CD4-positive, alpha-beta T cell treated with Interleukin-10 for 1 hour (primary cell): ENCODE results near the gene KISS1.
"Not testable (repeated sequence)": the region's sequence is repeated elsewhere in the genome, so short reads cannot be mapped to it uniquely, and the experiment has no call there.

Experiments used
- DNase-seq: peaks from one replicate; pipeline ENCODE4 v3.0.0-alpha.2; 2020

The KISS1 gene

DNA sequence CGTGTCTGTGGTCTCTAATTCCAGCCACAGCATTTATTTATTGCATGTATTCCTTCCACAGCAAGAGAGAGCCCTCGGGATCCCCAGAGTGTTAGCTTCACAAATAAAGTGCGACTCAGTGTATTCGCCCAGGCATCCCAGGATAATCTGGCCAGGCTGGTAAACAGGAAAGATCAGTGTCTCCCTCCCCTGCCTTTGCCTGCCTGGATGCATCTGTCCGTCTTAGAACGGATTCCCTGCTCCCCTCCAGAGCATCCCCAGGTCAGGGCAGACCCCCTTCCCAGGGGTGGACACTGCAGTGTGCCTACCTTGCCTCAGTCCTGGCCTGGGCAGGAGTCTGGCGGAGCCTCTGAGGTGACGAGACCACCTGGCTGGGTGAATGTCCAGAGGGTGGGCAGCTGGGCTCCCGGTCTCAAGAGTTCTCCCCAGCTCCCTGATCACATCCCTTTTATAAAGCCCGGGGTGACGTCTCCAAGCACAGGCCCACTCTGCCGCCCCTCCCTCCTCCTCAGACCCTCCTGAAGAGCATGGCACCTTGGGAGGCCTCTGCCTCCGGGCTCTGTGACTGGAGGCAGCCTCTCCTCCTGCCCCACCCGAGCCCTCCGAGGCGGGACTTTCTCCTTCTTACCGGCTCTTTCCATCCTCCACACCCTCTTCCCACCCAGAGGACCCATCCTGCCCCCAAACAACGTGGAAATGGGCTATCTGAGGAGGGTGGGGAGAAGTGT lies at the start of gene KISS1:
TSS of gene KISS1 (minus strand) at position 424 of the 728 bp plus-strand sequence. CDS start 3,615 bp downstream, outside the sequence.
- no peak for DNase-seq

DNA sequence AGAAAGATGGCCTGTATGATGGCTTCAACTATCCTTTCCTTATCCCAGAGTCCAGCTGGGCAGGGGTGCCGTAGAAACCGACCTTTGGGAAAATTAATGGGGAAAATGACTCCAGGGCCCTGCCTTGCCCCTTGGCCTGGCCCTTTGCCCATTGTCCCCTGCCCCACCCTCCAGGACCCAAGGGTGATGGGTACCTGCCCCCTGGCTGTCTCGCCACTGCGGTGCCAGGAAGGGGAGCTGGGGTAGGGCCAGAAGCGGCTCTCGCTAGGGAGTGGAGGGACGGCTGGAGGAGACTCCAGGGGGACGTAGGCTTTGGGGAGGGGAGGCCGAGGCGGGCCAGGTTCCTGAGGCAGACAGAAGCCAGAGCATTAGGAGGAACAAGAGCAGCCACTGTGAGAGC lies 46.6 kb upstream of the KISS1 start:
- DNase-seq: no peak

DNA sequence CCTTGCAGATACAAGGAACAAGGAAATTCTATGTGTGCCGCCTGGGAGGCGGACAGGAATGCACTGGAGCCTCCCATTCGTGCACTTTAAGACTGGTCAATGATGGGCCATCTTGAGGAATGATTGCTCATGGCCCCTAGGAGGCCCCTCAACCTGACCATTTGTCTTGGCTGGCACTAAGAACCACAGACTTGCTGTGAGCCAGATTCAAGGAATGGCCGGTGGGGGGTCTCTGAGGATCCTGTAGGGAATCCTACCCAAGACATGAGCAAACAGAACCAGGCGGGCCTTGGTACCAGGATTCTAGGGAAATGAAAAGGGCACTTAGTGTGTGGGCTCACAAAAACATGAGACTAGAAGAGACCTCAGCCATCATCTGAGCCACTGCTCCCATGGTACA lies 45.6 kb upstream of the KISS1 start:
- DNase-seq: no peak

DNA sequence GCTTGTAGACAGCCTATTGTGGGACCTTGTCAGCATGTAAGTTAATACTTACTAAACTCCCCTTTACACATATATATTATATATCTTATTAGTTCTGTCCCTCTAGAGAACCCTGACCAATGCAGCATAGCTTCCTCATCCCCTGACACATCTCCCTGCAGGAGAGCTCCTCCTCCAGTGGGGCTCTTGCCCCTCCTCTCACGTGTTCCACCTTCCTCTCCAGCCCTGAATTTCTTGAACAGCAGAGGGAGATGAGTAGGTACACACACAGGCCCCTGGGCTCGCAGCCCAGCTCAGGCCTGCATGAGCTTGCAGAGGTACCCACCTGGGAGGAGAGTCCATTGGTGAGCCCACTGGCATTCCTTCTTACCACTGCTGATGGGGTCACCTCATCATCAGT lies 44.8 kb upstream of the KISS1 start:
- no peak for DNase-seq

DNA sequence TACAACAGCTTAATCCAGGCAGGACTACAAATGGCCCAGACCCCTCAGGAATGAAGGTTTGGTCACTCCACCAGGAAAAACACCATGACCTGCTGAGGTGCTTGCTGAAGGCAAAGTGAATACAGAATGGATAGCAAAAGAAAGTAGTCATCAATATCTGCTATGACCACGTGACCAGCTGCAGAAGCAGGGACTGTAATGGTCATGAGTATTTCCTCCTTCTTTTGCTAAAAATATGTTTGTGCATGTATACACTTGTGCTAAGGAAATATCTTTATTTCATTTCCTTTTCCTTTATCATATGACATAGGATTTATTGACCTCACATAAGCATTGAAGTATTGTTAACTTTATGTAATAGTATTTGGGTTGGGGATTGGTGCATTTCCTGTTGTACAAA lies 43.9 kb upstream of the KISS1 start:
- no peak for DNase-seq

GRCh38 chr1:204239401-204239800 lies 43.1 kb upstream of the KISS1 start:
- not testable (repeated sequence) for DNase-seq

DNA sequence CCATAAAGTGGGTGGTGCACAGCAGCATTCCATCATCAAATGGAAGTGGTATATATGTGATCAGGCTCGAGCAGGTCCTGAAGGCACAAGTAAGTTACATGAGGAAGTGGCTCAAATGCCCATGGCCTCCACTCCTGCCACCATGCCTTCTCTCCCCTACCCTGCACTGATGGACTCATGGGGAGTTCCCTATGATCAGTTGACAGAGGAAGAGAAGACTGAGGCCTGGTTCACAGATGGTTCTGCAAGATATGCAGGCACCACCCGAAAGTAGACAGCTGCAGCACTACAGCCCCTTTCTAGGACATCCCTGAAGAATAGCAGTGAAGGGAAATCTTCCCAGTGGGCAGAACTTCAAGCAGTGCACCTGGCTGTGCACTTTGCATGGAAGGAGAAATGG lies 42.2 kb upstream of the KISS1 start:
- not testable (repeated sequence) for DNase-seq

DNA sequence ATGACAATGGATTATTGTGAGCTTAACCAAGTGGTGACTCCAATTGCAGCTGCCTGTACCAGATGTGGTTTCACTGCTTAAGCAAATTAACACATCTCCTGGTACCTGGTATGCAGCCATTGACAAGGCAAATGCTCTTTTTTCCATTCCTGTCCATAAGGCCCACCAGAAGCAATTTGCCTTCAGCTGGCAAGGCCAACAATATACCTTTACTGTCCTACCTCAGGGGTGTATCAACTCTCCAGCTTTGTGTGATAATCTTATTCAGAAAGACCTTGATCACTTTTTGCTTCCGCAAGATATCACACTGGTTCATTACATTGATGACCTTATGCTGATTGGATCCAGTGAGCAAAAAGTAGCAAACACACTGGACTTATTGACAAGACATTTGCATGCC lies 41.2 kb upstream of the KISS1 start:
- DNase-seq: not testable (repeated sequence)

GRCh38 chr1:204232526-204232925 lies 36.2 kb upstream of the KISS1 start:
- no peak for DNase-seq

- no peak for DNase-seq
Measured at GRCh38 chr1:204230211-204230610, 33.9 kb upstream of the KISS1 start.

DNA sequence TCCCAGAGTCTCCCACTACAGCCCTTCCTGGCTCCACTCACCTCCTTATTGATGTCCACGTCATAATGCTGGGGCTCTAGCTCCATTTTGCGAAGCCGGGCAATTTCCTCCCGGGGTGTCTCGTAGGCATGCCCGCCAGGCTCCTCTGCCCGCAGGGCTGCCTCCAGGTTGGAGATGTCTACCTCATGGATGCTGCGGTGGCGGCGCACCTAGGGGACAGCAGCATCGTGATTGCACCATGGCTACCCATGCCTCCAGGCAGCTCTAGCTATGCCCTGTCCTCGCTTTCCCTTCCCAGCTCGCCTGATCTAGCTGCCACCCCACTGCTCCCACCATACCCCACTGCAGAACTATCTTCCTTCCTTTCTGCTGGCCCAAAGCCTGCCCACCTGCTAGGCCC lies 32.6 kb upstream of the KISS1 start:
- no peak for DNase-seq

GRCh38 chr1:204227996-204228785 lies 31.9 kb upstream of the KISS1 start:
- DNase-seq: no peak

DNA sequence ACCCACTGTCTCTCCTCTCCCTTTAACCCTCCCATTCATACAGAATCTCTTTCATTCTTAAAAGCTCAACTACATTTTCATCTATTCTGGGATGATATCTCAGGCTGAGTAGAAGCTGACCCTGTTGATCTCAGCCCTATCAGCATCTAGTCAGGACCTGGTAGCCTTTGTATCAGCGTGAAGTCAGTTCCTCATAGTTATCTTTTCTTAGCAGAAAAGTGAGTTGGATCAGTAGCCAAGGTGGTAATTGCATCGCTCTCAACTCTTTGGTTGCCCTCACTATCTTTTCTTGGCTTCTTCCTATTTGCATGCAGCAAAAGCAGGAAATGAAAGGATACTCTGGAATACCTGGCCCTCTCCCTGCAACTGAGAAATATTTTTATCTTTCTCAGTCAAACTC lies 31.1 kb upstream of the KISS1 start:
- no peak for DNase-seq

DNA sequence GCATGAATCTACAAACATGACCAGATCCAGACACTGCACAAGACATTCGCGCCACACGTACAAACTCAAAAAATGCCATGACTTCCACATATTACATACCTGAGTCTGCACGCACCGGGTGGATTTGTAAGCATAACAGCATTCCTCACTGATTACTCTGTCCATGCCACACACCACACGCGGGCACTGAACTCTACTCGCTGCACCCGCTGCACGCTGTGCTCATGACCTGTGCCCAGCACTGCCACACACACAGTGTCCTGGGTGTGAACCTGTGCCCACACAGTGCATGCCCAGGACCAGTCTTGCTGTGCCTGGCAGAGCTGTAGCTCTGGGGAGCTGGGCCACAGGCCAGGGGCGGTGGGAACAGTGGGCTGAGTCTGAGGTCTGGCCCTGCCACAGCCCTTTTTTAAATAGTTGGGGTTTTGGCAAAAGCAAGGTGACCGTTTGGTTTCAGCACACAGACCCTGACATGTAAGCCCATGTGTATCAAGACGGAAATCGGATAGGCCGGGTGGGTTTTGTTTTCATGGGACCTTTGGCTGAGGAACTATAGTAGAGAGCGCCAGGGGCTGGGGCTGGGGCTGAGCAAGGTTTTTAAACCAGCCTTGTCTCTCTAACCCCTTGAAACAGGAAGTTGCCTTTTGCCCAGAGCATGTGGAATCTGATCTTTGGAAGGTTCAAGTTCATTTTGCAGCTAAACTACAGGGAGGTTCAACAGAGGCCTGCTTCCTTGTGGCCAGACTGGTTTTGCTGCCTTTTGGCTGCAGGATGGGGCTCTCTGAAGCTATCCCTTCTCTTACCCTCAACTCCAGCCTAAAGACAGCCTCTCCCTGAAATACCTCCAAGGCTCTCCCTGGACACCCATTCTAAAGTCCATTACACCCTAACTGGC lies 29.8 kb upstream of the KISS1 start:
- no peak for DNase-seq

- DNase-seq: no peak
Measured at GRCh38 chr1:204224655-204225054, 28.4 kb upstream of the KISS1 start.

GRCh38 chr1:204223129-204223860 lies 27.0 kb upstream of the KISS1 start:
- DNase-seq: no peak

DNA sequence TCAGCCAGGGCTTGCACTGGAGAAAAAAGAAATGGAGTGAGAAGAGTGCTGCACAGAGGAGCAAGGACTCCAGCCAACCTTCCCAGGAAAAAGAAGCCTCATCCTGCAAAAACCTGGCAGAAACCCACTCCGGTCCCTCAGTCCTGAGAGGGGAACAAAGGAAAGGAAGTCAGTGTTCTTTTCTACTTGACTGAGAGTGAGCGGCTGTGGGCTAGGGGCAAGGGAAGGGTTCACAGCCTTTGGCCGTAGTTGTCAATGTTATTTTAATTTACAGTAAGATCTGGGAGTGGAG lies 26.4 kb upstream of the KISS1 start:
- DNase-seq: no peak

DNA sequence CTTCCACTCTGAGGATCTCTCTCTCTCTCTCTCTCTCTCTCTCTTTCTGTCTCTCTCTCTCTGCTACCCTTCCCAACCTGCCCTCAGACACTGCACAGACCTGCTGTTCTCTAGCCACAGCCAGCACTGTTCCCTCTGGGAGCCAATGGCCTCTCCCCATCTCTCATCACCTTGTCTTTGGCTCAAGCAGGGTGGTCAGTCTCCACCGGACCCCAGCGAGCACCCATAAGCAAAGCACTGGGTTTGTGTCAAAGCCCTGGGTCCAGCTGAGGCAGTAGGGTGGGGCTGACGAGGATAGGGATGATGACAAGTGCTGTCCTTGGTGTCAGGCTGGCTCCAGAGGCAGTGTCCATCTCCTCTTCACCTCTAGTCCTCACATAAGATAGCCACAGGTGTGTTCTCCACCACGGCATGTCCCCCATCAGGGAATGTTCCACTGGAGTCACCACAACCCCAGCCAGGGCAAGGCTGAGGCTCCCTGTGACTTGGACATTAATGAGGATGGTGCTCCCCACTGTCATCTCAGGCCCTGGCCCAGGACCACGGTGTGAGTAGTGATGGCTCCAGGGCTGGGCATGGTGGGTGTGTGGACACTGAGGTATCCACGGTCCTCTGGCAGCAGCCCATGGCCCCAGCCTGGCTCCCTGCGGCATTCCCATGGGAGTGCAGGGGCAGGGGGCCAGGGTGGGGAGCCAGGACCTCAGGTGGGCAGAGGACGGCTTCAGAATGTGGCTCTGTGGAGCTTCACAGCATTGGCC lies 25.9 kb upstream of the KISS1 start:
- no peak for DNase-seq

GRCh38 chr1:204221271-204221670 lies 25.0 kb upstream of the KISS1 start:
- no peak for DNase-seq

DNA sequence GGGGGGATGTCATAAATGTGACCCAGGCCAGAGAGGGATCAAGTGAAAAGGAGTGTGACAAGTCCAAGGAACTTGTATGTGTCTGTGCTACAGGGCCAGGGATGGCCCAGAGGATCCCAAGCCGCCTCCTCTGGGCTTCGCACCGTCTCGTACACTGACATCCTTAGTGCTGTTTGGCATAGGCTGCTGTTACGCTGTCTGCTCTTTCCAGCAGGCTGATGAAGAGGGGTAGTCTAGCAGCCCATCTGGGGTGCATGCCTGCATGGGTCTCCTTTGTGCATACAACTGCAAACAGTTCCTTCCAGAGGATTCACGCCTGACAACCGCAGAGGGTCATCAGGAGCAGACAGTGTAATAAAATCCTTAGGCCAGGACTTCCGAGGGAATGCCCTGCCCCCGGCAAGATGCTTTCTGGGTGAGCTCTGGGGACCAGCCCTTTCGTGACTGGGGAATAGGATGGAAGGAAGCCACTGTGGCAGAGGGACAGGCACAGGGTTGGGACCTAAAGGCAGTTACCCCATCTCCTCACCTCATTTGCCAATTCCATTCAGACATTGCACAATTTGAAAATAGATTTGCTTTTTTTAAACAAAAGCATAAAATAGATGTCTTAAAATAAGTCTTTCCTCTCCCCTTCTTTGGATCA lies 23.8 kb upstream of the KISS1 start:
- DNase-seq: no peak

- DNase-seq: no peak
Measured at GRCh38 chr1:204218552-204218951, 22.3 kb upstream of the KISS1 start.

DNA sequence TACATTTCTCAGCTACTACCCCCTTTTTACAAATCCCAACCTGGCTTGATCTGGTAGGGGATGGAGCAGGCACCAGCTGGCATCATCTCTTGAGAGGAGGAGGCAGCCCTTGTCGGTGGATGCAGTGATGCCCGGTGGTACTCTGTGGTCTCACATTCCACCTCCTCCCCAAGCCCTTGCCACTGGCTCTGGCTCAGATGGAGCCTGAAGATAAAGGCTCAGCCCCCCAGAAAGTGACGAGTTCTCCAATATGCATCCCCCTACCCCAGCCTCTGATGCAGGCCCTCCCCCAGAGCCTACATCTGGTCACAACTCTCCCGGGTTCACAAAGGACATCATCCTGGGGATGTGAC lies 21.3 kb upstream of the KISS1 start:
- DNase-seq: no peak
